Pulmonary artery endothelial cell (primary cell): ENCODE data around the gene NOC4L. TPM values are rescaled to one million over a fixed set of nuclear protein-coding genes. Genes with fewer than 3 reads are reported as not detected.
"Not testable (repeated sequence)": the region's sequence is repeated elsewhere in the genome, so short reads cannot be mapped to it uniquely, and the experiment has no call there.

Source experiments
- DNase-seq: peaks from one replicate; pipeline ENCODE4 v3.0.0-alpha.2; 2011; ENCODE audit warnings: low read depth, low spot score
- total RNA-seq: library from RNA; depleted of rRNA; stranded (reverse); fragments of >200 nt; gene quantifications from 2 replicates; pipeline ENCODE4 v1.2.3, GENCODE V29; 2014

The NOC4L gene
- total RNA-seq, 1 donor from 2014 or later: 15.2 TPM

DNA sequence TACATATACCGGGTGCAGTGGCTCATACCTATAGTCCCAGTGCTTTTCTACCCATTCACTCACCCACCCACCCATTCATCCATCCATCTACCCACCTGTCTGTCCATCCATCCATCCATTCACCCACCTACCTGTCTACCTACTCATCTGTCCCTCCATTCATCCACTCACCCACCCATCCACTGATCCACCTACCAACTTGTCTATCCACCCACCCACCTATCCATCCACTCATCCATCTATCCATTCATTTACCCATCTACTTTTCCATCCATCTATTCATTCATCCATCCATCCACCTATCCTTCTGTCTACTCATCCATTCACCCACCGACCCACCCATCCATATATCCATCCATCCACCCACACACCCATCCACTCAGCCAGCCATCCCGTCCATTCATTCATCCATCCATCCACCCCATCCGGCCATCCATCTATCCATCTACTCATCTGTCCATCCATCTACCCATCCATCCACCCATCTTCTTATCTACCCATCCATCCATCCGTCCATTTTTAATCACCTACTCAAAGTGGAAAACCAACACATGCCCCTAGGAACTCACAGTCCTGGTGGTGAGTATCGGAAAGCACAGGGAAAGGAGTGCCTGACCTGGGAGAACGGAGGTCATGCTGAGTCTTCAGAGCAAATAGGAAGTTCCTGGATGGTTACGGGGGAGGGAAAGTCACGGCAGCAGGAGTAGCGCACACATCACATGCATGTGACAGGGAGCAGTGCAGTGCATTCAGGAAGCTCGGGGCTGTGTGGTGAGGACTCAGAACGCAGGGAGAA lies 20.1 kb upstream of the NOC4L start:
- no peak for DNase-seq

DNA sequence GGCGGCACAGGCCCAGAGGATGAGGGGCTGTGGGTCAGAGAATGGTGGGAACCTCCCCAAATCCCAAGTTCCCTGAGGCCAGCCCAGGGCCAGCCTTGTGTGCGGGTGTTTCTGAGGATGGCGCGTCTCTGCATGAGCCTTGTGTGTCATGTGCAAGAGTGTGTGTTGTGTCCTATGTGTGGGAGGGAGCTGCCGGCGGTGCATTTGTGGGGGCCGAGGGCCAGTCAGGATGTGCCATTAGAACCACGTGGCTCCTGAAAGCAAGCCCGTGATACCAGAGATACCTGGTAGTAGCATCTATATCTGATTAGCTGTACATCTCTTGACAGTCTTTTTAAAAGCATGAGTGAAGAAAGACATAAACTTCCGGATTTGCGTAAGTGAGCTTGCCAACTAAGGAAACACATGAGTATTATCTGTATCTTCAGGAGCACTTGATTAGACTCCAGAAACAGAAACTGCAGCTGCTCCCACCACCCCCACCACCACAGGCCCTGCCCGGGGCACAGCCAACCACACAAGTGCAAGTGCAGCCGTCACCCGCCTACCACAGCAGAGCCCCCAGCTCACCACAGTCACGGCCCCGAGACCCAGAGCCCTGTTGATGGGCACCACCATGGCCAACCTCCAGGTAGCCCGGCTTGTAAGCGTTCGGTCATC lies 19.4 kb upstream of the NOC4L start:
- no peak for DNase-seq

DNA sequence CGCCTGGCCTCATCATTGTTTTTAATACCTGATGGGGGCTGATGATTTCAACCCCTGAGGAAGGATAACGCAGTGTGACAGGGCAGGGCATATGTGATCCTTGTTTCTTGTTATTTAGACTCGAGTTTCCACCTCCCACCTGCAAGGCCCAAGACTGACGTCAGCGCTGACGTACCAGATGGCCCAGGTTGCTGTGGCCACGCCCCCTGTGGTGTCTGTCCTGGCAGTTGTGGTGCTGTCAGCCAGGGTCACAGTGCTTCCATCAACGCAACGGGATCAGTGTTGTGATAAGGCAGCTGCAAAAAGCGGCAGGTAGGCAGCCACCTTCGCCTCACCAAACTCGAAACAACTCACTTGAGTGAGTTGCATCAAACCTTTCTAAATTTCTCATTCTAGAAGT lies 18.5 kb upstream of the NOC4L start:
- no peak for DNase-seq

DNA sequence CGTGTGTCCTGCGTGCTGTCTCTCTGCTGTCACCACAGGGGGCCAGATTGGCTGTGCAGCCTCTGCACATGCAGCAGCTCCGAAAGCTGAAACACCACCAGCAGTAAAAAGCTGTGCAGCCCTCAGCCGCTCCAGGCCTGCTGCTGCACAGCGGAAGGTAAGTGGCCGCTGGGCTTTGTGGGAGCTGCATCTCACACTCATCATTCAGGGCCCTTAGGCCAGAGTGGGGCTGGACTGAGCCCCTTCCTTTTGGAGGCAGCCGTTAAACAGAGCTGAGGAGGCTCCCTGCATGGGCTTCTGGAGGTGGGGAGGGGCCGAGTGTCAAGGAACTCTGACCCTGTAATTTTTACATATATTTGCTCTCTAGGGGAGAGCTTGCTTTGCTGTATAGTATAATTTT lies 17.2 kb upstream of the NOC4L start:
- no peak for DNase-seq

DNA sequence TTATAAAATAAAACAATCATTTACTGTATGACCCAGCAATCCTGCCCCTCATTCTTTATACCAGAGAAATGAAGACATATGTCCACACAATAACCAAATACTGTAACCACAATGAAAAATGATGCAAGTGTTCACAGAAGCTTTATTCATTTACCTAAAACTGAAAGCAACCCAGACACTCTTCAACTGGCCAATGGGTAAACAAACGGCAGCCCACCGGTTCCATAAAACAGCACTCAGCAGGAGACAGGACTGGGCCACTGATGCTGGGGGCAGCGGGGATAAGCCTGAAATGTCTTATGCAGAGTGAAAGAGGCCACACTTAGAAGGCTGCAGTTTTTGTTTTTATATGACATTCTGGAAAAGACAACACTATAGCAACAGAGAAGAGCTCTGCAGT lies 15.2 kb upstream of the NOC4L start:
- DNase-seq: no peak

DNA sequence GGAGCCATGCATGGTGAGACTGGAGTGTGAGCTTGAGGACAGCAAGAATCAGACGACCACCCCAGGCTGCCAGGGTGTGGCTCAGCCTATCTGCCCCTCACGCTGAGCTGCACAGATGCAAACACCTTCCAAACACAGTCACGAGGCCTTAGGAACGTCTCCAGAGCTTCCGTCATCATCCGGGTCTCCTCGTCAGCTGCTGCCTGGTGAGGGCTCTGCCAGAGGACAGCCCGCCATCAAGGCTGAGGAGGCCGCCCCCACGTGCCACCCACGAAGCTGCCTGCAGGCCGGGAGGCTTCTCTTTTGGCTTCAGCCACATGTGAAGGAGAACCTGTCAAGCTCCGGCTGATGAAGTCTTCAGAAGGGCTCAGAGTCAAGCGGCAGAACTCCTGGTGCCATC lies 13.6 kb upstream of the NOC4L start:
- no peak for DNase-seq

DNA sequence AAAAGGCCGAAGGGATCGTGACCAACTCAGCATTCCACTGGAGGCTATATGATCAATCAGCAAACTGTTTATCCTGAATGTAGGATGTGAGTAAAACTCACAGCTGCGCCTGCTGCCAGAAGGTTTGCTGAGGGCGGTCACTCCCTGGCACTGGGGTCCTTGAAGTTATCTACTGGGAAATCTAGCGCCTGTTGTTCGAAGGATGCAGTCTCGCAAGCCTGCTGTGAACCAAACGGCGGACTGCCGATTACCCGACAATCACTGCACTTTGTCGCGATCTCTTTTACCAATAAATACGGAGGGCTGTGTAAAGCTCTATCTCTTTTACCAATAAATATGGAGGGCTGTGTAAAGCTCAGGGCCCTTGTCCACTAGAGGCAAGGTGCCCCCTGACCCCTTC lies 13.0 kb upstream of the NOC4L start:
- DNase-seq: no peak

DNA sequence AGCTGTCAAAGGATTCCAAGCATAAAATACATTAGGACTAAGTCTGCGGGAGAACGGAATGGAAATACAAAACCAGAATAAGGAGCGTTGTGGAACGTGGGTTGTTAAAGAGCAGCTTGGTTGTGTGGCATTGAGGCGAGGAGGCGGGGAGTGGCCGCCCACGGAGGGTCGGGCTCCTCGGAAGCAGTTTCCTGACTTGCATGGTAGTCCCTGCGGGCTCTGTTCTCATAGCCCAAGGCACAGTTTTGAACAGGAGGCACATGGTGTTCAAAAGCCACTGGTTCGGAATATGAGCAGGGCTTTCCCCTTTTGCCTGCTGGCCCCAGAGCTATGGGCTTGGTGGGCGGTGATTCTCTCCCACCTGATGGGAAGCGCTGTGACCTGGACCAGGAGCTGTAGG lies 12.3 kb upstream of the NOC4L start:
- DNase-seq: no peak

DNA sequence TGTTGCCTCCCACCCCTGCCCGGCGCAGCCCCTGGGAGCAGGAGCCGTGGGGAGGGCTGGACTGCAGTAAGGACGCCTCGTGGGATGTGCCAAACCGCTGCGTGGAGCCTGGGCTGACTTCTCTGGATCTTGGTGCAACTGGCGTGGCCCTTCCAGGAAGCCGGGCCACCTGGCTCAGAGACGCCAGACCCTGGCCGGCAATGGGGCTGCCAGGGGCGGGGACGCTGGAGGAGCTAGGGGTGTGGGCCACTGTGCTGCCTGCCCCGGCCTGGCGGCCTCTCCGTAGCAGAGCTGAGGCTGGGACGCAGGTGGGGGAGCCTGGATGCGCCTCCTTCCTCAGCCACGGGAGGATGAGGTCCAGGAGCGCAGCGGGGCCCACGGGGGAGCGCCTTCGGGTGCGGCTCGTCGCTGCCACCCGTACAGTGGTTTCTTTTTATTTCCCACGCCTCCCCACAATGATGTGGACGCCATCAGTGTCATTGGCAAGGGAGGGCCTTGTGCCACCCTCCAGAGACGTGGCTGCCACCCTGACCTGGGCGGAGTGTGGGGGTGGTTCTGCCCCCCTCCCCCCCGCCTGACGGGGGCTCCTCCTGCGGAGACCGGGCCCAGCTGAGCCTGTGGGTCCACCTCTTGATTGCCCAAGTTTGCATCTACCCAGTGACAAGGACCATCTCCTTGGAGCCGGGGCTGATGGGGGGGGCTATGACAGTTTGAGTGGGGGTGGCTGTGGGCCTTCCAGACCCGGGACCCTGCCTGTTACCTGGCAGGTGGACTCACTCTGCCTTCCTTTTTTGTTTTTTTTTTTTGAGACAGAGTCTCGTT lies 11.4 kb upstream of the NOC4L start:
- DNase-seq: no peak

DNA sequence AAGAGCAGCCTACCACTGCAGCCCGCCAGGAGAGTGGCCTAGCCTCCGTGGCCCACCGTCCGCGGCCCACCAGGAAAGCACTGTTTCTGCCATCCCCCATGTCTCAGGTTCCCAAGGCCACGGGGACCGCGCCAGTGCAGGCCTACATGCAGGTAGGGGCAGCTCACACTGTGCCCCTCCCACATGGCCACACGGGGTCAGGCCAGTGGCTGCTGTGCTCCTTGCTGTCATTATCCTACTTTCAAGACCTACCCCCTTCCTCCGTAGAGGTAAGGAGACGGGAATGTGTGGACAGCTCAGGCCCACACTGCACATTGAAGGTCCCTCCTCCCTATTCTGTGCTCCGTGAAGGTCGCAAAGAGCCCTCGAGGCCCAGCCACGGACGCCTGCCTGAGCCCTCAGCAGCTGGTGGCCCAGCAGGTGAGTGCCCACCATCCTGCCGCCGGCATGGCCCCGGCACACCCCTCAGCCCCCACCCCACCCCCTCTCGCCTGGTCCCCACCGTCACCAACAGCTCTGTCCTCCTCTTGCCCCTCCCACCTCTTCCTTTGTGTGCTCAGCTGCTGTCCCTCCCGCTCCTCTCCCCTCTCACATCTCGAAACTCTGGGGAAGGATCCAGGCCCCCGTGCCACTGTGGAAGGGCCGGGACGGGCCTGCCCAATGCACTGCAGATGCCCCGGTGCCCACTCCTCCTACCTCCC lies 10.2 kb upstream of the NOC4L start:
- DNase-seq: no peak

DNA sequence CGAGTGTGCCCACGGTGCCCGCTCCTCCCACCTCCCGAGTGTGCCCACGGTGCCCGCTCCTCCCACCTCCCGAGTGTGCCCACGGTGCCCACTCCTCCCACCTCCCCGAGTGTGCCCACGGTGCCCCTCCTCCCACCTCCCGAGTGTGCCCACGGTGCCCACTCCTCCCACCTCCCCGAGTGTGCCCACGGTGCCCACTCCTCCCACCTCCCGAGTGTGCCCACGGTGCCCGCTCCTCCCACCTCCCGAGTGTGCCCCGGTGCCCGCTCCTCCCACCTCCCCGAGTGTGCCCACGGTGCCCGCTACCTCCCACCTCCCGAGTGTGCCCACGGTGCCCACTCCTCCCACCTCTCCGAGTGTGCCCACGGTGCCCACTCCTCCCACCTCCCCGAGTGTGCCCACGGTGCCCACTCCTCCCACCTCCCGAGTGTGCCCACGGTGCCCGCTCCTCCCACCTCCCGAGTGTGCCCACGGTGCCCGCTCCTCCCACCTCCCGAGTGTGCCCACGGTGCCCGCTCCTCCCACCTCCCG lies 9.5 kb upstream of the NOC4L start:
- DNase-seq: not testable (repeated sequence)

DNA sequence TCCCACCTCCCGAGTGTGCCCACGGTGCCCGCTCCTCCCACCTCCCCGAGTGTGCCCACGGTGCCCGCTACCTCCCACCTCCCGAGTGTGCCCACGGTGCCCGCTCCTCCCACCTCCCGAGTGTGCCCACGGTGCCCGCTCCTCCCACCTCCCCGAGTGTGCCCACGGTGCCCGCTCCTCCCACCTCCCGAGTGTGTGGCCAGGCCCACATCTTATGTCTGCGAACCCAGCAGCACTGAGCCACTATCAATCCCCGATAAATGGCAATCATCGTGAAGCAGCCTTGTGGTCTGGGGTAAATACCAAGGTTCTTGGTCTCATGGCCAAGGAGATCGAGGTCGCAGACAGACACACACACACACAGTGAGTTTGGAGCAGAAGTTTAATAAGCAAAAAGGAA lies 8.0 kb upstream of the NOC4L start:
- not testable (repeated sequence) for DNase-seq

DNA sequence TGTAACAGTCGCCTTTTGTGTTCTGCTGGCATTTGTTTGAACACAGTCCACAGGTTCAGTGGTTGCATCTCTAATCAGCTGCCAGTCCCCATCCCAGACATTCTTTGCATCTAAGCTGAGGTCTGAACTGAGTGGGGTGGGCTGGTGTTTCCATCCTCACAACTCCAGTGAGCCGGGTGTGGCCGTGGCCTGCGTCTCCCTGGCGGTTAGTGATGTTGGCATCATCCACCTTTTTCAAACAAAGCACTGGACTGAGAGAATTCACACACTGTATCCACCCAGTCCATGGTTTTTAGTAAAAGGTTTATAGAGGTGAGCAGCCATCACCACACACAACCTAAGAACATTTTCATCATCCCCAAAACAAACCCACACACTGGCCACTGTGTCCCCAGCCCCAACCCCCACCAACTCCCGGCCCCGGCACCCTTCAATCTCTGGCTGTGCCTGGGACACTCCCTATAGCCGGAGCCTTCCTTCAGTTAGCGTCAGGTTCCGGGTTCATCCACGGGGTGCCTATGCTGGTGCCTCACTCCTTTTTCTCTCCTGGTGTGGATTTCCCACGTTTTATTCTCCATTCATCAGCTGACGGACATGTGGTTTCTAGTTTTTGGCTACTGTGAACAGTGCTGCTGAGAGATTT lies 6.7 kb upstream of the NOC4L start:
- DNase-seq: no peak

DNA sequence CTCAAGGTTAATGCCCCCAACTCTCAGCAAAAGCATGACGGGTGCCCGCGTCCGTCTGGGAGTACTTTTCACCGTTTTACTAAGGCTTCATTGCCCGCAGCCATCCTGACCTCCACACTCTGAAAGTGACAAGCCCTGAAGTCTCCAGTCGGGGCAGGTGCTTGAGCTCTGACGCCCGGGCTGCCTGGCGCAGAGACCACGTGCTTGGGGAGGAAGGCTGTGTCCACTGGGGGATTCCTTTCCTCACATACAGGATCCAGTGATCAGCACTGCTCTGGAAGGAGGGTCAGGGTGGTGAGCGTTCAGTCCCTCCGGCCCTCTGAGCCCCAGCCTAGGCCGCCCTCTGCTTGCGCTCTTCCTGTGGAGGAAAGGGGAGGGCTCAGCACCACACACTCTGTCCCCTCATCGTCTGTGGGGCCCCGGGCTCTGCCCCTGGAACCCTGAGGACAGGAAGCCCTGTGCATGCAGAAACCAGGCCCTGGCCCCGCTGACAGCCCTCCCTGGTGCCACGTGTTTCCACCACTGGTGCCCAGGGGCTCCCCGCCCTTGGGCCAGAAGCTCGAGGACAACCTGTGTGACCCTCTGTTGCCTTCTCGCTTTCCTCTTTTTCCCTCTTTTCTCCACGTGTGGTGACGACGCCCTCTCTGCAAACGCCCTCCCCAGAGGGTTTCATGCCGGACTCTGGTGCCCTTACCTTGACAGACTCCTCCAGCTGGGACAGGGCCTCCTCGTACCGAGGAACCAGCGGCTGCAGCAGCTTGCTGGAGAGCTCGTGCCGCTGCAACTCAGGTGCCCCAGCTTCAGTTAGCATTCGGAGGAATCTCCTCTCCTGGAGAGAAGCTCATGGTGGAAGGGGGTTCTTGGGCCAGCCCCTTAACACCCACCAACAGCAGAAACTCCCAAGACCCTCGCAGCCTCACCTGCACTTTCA lies 5.1 kb upstream of the NOC4L start:
- DNase-seq: no peak

DNA sequence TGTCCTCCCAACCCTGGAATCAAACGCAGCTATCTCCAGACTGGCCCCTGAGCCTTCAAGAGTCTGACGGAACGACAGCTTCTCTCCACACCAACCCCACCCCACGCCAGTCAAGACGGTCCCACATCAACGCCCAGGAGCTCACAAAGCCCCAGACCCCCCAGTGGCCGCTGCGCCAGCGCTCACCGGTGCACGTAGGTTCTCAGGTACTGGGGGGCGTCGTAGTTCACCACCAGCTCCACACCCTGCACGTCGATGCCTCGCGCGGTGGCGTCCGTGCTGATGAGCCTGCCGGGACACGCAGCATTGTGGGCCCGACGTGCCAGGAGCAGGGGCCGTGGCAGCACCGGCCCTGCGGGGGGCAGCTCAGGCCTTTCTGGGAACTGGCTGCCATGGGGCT lies 4.3 kb upstream of the NOC4L start:
- DNase-seq: no peak

DNA sequence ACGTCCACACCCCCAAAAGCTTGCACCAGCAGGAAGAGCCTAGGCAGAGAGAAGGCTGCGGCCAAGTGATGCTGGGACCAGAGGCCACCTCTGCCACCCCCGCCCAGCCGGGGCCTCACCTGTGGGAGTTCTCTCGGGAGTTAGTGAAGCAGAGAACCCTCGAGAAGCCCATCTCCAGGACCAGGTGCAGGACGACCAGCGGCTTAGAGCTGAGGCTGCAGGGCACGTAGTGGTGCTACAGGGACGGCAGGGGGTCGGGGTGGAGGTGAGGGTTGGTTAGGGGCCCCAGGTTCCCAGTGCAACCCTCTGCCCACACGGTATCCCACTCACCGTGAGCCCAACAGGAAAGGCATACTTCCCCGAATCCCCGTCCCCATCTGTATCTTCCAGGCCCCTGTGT lies 3.8 kb upstream of the NOC4L start:
- no peak for DNase-seq

DNA sequence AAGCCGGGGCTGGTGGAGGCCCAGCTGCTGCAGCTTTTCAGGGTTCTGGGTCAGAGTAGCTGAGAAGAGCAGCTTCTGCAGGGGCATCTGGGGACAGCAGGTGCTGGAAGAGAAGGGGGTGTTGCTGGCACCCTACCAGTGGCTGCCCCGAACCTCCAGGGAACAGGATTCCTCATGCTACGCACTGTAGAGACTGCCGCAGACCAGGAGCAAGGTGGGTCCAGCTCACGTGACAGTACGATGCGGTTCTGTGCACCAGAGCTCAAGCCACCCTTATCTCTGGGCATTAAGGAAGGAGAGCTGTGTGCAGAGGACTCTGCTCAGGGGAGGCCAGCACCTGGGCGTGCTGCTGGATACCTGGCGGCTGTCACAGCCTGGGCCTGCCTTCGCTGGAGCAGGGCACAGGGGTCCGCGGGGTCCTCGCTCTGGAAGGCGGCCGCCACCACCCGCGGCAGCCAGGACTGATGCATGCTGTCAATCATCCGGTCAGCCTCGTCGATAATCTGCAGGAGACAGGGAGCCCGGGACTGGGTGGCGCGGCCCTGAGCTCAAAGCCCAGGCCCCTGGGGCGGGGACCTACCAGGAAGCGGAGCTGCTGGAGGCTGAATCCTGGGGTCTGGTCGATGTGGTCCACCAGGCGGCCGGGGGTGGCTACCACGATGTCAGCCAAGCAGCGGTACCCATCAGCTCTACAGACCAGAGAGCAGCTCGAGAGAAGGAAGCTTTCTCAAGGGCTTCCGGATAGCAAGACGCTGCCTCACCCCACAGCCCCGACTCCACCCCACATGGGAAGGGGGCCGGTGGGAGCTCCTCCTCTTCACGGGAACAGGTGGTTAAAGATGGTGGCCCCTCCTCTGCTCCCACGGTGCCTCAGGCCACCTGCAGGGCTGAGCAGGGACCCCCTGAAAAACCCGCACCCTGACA lies 3.1 kb upstream of the NOC4L start:
- no peak for DNase-seq

DNA sequence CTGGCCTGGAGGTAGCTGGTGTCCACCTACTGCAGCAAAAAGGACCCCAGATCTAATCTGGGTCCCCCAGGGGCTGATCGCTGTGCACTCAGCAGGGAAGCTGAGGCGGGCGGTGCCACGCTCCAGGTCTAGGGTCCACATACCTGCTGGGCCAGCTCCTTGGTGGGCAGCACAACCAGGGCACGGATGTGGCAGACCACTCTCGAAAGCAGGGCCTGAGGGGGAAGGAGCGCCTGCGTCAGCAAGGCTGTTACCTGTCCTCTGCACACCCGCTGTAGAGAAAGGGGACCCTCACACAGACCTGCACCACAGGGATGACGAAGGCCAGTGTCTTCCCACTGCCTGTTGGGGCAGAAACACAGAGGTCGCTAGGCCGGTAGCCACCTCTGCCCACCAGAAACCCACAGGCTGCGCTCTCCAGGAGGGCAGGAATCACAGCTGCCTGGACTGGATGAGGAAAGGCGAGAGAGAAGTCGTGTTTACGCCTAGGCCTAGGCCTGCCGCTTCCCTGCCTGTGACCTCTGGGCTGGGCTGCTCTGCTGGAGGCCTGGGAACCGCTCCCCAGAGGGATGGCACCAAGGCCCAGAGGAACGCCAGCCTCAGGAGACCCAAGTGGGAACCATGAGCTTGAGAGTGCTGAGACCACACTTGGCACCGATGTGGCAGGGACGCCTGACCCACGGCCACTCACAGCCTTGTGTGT lies 2.1 kb upstream of the NOC4L start:
- DNase-seq: no peak
